ENCODE results near the gene SOX5.

The SOX5 gene

GRCh38 chr12:23906329-23906728, 43.1 kb downstream of the SOX5 start:
- peak overlapping the region; percentile 84 for H3K27ac Mint-ChIP-seq

GRCh38 chr12:23899434-23899833, 50.0 kb downstream of the SOX5 start:
- Mint-ChIP-seq H3K36me3 (ENCODE audit: low read depth) (peaks cover 17% of the 10 kb centered on the region), H3K9me3 (peaks cover 13% of the 10 kb centered on the region), H3K4me1 (peaks cover 9% of the 10 kb centered on the region), H3K4me3 (no peak overlapping the region), H3K27ac (no peak overlapping the region), H3K27me3 (ENCODE audit: low read depth, poor library complexity) (no peaks in the 10 kb centered on the region)
- no peak for DNase-seq
- TF ChIP-seq CTCF (IDR thresholded peaks at IDR 0.05): no peak

More at GRCh38 chr12:23906329-23906728, 43.1 kb downstream of the SOX5 start:
- no peaks in the 10 kb centered on the region for H3K27me3 Mint-ChIP-seq (ENCODE audit: low read depth, poor library complexity)
- DNase-seq: peak; percentile 23
- H3K9me3 Mint-ChIP-seq: peaks cover 4% of the 10 kb centered on the region
- no peak for TF ChIP-seq CTCF (IDR thresholded peaks at IDR 0.05)
- no peak overlapping the region for H3K4me3 Mint-ChIP-seq
- H3K4me1 Mint-ChIP-seq: peaks cover 39% of the 10 kb centered on the region
- H3K36me3 Mint-ChIP-seq (ENCODE audit: low read depth): peaks cover 4% of the 10 kb centered on the region

- DNase-seq: no peak
- peaks cover 25% of the 10 kb centered on the region for H3K36me3 Mint-ChIP-seq (ENCODE audit: low read depth)
Observed at GRCh38 chr12:23898121-23898520, 51.3 kb downstream of the SOX5 start.

GRCh38 chr12:23895792-23896218, 53.7 kb downstream of the SOX5 start:
- H3K9me3 Mint-ChIP-seq: peaks cover 5% of the 10 kb centered on the region
- DNase-seq: no peak
- no peak overlapping the region for H3K4me3 Mint-ChIP-seq
- no peaks in the 10 kb centered on the region for H3K27me3 Mint-ChIP-seq (ENCODE audit: low read depth, poor library complexity)
- H3K27ac Mint-ChIP-seq: peak overlapping the region; percentile 33
- peaks cover 9% of the 10 kb centered on the region for H3K4me1 Mint-ChIP-seq
- peaks cover 21% of the 10 kb centered on the region for H3K36me3 Mint-ChIP-seq (ENCODE audit: low read depth)
- no peak for TF ChIP-seq CTCF (IDR thresholded peaks at IDR 0.05)

More at GRCh38 chr12:23898121-23898520, 51.3 kb downstream of the SOX5 start:
- Mint-ChIP-seq H3K27me3 (ENCODE audit: low read depth, poor library complexity) (no peaks in the 10 kb centered on the region), H3K27ac (no peak overlapping the region), H3K4me1 (peaks cover 9% of the 10 kb centered on the region), H3K4me3 (no peak overlapping the region), H3K9me3 (peaks cover 13% of the 10 kb centered on the region)
- TF ChIP-seq CTCF (IDR thresholded peaks at IDR 0.05): no peak

- DNase-seq: no peak
- H3K9me3 Mint-ChIP-seq: no peaks in the 10 kb centered on the region
- peaks cover 24% of the 10 kb centered on the region for H3K36me3 Mint-ChIP-seq (ENCODE audit: low read depth)
- no peak for TF ChIP-seq CTCF (IDR thresholded peaks at IDR 0.05)
- peaks cover 13% of the 10 kb centered on the region for H3K4me1 Mint-ChIP-seq
- H3K27me3 Mint-ChIP-seq (ENCODE audit: low read depth, poor library complexity): no peaks in the 10 kb centered on the region
- H3K4me3 Mint-ChIP-seq: no peak overlapping the region
- no peak overlapping the region for H3K27ac Mint-ChIP-seq
Observed at GRCh38 chr12:23893611-23894010, 55.9 kb downstream of the SOX5 start.

- no peaks in the 10 kb centered on the region for H3K27me3 Mint-ChIP-seq (ENCODE audit: low read depth, poor library complexity)
- H3K4me3 Mint-ChIP-seq: no peak overlapping the region
- H3K27ac Mint-ChIP-seq: no peak overlapping the region
- H3K36me3 Mint-ChIP-seq (ENCODE audit: low read depth): peaks cover 24% of the 10 kb centered on the region
- no peak for TF ChIP-seq CTCF (IDR thresholded peaks at IDR 0.05)
- DNase-seq: no peak
- no peaks in the 10 kb centered on the region for H3K9me3 Mint-ChIP-seq
- H3K4me1 Mint-ChIP-seq: peaks cover 12% of the 10 kb centered on the region
Observed at GRCh38 chr12:23891115-23891514, 58.4 kb downstream of the SOX5 start.

All from nephron progenitor cell (in vitro differentiated cells).